Measurements from ENCODE around the gene FCGR1A. TPM values are rescaled to one million over a fixed set of nuclear protein-coding genes. Genes with fewer than 3 reads are reported as not detected.
"Not testable (repeated sequence)": the region's sequence is repeated elsewhere in the genome, so short reads cannot be mapped to it uniquely, and the experiment has no call there.

The FCGR1A gene
- polyA plus RNA-seq, 1 donor (not counting 4 experiments of a cell fraction or from before 2014, with no cell fraction given): not detected

GRCh38 chr1:149741914-149742313 is 40.6 kb upstream of the FCGR1A start:
- H3K9ac ChIP-seq (ENCODE audit: control insufficient read depth, extremely low read depth, insufficient read depth, low read length); H3K27ac ChIP-seq (ENCODE audit: control insufficient read depth, insufficient read depth, low read length); H3K79me2 ChIP-seq (ENCODE audit: control insufficient read depth, insufficient read depth, low read length); H3K4me1 ChIP-seq (ENCODE audit: control insufficient read depth, extremely low read depth, insufficient read depth, low read length); H3K36me3 ChIP-seq (ENCODE audit: control insufficient read depth in 2 of 2, extremely low read depth in 1 of 2, insufficient read depth in 2 of 2, low read length in 2 of 2); FAIRE-seq; H3K27me3 ChIP-seq (ENCODE audit: control insufficient read depth, extremely low read depth, insufficient read depth, low read length); H2AFZ ChIP-seq (ENCODE audit: control insufficient read depth, low read length); H4K20me1 ChIP-seq (ENCODE audit: control insufficient read depth, extremely low read depth, insufficient read depth, low read length); H3K4me2 ChIP-seq (ENCODE audit: control insufficient read depth, extremely low read depth, insufficient read depth, low read depth, low read length); H3K9me3 ChIP-seq (ENCODE audit: control insufficient read depth, low read depth, low read length); H3K9me1 ChIP-seq (ENCODE audit: control insufficient read depth, extremely low read depth, insufficient read depth, low read length); dilution Hi-C loops (cut with MboI; ENCODE audit: extremely low pct_ligation_motif_present, low sequenced_read_pairs); H3K4me3 ChIP-seq (ENCODE audit: control insufficient read depth in 2 of 3, extremely low read depth in 1 of 3, insufficient read depth in 2 of 3, low read depth in 1 of 3, low read length in 3 of 3); DNase-seq (ENCODE audit: low read depth, low spot score): not testable (repeated sequence)

- H4K20me1 ChIP-seq (ENCODE audit: control insufficient read depth, extremely low read depth, insufficient read depth, low read length); dilution Hi-C loops (cut with MboI; ENCODE audit: extremely low pct_ligation_motif_present, low sequenced_read_pairs); H3K9me3 ChIP-seq (ENCODE audit: control insufficient read depth, low read depth, low read length); FAIRE-seq; H3K27me3 ChIP-seq (ENCODE audit: control insufficient read depth, extremely low read depth, insufficient read depth, low read length); H3K4me1 ChIP-seq (ENCODE audit: control insufficient read depth, extremely low read depth, insufficient read depth, low read length); H3K9ac ChIP-seq (ENCODE audit: control insufficient read depth, extremely low read depth, insufficient read depth, low read length); H3K36me3 ChIP-seq (ENCODE audit: control insufficient read depth in 2 of 2, extremely low read depth in 1 of 2, insufficient read depth in 2 of 2, low read length in 2 of 2); H3K4me3 ChIP-seq (ENCODE audit: control insufficient read depth in 2 of 3, extremely low read depth in 1 of 3, insufficient read depth in 2 of 3, low read depth in 1 of 3, low read length in 3 of 3); DNase-seq (ENCODE audit: low read depth, low spot score); H2AFZ ChIP-seq (ENCODE audit: control insufficient read depth, low read length); H3K27ac ChIP-seq (ENCODE audit: control insufficient read depth, insufficient read depth, low read length); H3K79me2 ChIP-seq (ENCODE audit: control insufficient read depth, insufficient read depth, low read length); H3K9me1 ChIP-seq (ENCODE audit: control insufficient read depth, extremely low read depth, insufficient read depth, low read length); H3K4me2 ChIP-seq (ENCODE audit: control insufficient read depth, extremely low read depth, insufficient read depth, low read depth, low read length): not testable (repeated sequence)
These were observed 35.8 kb upstream of the FCGR1A start for GRCh38 chr1:149746463-149747356.

- H3K9me1 ChIP-seq (ENCODE audit: control insufficient read depth, extremely low read depth, insufficient read depth, low read length); H3K9me3 ChIP-seq (ENCODE audit: control insufficient read depth, low read depth, low read length); FAIRE-seq; H3K79me2 ChIP-seq (ENCODE audit: control insufficient read depth, insufficient read depth, low read length); H4K20me1 ChIP-seq (ENCODE audit: control insufficient read depth, extremely low read depth, insufficient read depth, low read length); H2AFZ ChIP-seq (ENCODE audit: control insufficient read depth, low read length); H3K4me1 ChIP-seq (ENCODE audit: control insufficient read depth, extremely low read depth, insufficient read depth, low read length); H3K4me3 ChIP-seq (ENCODE audit: control insufficient read depth in 2 of 3, extremely low read depth in 1 of 3, insufficient read depth in 2 of 3, low read depth in 1 of 3, low read length in 3 of 3); H3K27ac ChIP-seq (ENCODE audit: control insufficient read depth, insufficient read depth, low read length); H3K4me2 ChIP-seq (ENCODE audit: control insufficient read depth, extremely low read depth, insufficient read depth, low read depth, low read length); DNase-seq (ENCODE audit: low read depth, low spot score); H3K27me3 ChIP-seq (ENCODE audit: control insufficient read depth, extremely low read depth, insufficient read depth, low read length); dilution Hi-C loops (cut with MboI; ENCODE audit: extremely low pct_ligation_motif_present, low sequenced_read_pairs); H3K36me3 ChIP-seq (ENCODE audit: control insufficient read depth in 2 of 2, extremely low read depth in 1 of 2, insufficient read depth in 2 of 2, low read length in 2 of 2); H3K9ac ChIP-seq (ENCODE audit: control insufficient read depth, extremely low read depth, insufficient read depth, low read length): not testable (repeated sequence)
- TF ChIP-seq EZH2 (IDR thresholded peaks at IDR 0.05; ENCODE audit: low read length): peak; percentile 46
These were observed 34.9 kb upstream of the FCGR1A start for GRCh38 chr1:149747359-149748143.

- H3K36me3 ChIP-seq (ENCODE audit: control insufficient read depth in 2 of 2, extremely low read depth in 1 of 2, insufficient read depth in 2 of 2, low read length in 2 of 2); H3K9ac ChIP-seq (ENCODE audit: control insufficient read depth, extremely low read depth, insufficient read depth, low read length); H3K27me3 ChIP-seq (ENCODE audit: control insufficient read depth, extremely low read depth, insufficient read depth, low read length); H3K79me2 ChIP-seq (ENCODE audit: control insufficient read depth, insufficient read depth, low read length); H2AFZ ChIP-seq (ENCODE audit: control insufficient read depth, low read length); H3K4me2 ChIP-seq (ENCODE audit: control insufficient read depth, extremely low read depth, insufficient read depth, low read depth, low read length); DNase-seq (ENCODE audit: low read depth, low spot score); H3K27ac ChIP-seq (ENCODE audit: control insufficient read depth, insufficient read depth, low read length); dilution Hi-C loops (cut with MboI; ENCODE audit: extremely low pct_ligation_motif_present, low sequenced_read_pairs); H4K20me1 ChIP-seq (ENCODE audit: control insufficient read depth, extremely low read depth, insufficient read depth, low read length); H3K9me1 ChIP-seq (ENCODE audit: control insufficient read depth, extremely low read depth, insufficient read depth, low read length); FAIRE-seq; H3K4me3 ChIP-seq (ENCODE audit: control insufficient read depth in 2 of 3, extremely low read depth in 1 of 3, insufficient read depth in 2 of 3, low read depth in 1 of 3, low read length in 3 of 3); H3K9me3 ChIP-seq (ENCODE audit: control insufficient read depth, low read depth, low read length); H3K4me1 ChIP-seq (ENCODE audit: control insufficient read depth, extremely low read depth, insufficient read depth, low read length): not testable (repeated sequence)
These were observed 34.4 kb upstream of the FCGR1A start for GRCh38 chr1:149748144-149748500.
